K562 (cell line): Measurements from ENCODE around the gene RFX3. TPM values are rescaled to one million over a fixed set of nuclear protein-coding genes. Genes with fewer than 3 reads are reported as not detected.

Experiments
- ATAC-seq: fragments of 200-7000 bp; cut with Tn5 transposase; 3 replicates; pipeline ENCODE4 v1.9.1; 2020; ENCODE audit warnings: moderate library complexity
- BruUV-seq: library from RNA; stranded (reverse); fragments of 400-500 nt; replicated peaks from 2 replicates; lab custom pipeline; 2021; lab: Mats Ljungman, UMichigan
- CTCF ChIA-PET: fragments of 300-600 bp; formaldehyde crosslinking; extraction: SDS; loops from one replicate; lab custom pipeline; 2021; ENCODE audit warnings: low intra/inter-chr PET ratio; lab: Yijun Ruan, JAX
- POLR2A ChIA-PET: fragments of 300-600, 350-650 bp; sonication (Branson Sonifier 250); formaldehyde crosslinking; extraction: SDS; loops from one replicate; lab custom pipeline; 2021; ENCODE audit warnings: antibody characterized with exemption, inconsistent platforms; lab: Yijun Ruan, JAX
- DNase-seq, 4 experiments: peaks; one replicate each; pipeline versions ENCODE4 v3.0.0 to v3.0.0-alpha.2; 2011 to 2018; ENCODE audit warnings: low spot score in 3 of 4, mixed read lengths in 3 of 4; ENCODE audit errors: extremely low read depth in 1 of 4
- FAIRE-seq: peaks from 2 replicates; lab custom pipeline; 2011; peaks lifted over from hg19 to GRCh38; lab: Jason Lieb, UNC
- H2AFZ ChIP-seq: 2 replicates; pipeline ENCODE4 v1.6.0; 2011; ENCODE audit warnings: low read depth, low read length, control low read depth, inconsistent platforms
- H3K27ac ChIP-seq: fragments of 200-600 bp; 3 replicates; pipeline ENCODE4 v1.8.0; 2011; ENCODE audit warnings: low read depth, mild to moderate bottlenecking, control low read depth, inconsistent platforms, low read length, moderate library complexity, mixed read lengths; ENCODE audit errors: extremely low read depth
- H3K27me3 ChIP-seq, 2 experiments: fragments of 300-600 bp in 1 of 2; 2 replicates in 1 of 2; 3 replicates in 1 of 2; pipeline versions ENCODE4 v1.6.0 to v1.8.0; 2011; ENCODE audit warnings: inconsistent platforms in 2 of 2, low read length in 2 of 2, mild to moderate bottlenecking in 1 of 2, mixed read lengths in 1 of 2, moderate library complexity in 1 of 2; ENCODE audit not compliant: control insufficient read depth in 2 of 2, insufficient read depth in 2 of 2
- H3K36me3 ChIP-seq: fragments of 300-600 bp; 3 replicates; pipeline ENCODE4 v1.8.0; 2011; ENCODE audit warnings: mild to moderate bottlenecking, low read length, inconsistent platforms; ENCODE audit not compliant: control insufficient read depth, insufficient read depth
- H3K4me1 ChIP-seq, 2 experiments: fragments of 200-600 bp in 1 of 2; replicated peaks in 1 of 2; 2 replicates in 1 of 2; 3 replicates in 1 of 2; pipeline versions ENCODE4 v1.5.1 to v1.8.0; 2011; ENCODE audit warnings: inconsistent platforms in 2 of 2, low read length in 2 of 2, mild to moderate bottlenecking in 1 of 2, mixed read lengths in 1 of 2, moderate library complexity in 1 of 2; ENCODE audit not compliant: control insufficient read depth in 2 of 2, insufficient read depth in 2 of 2
- H3K4me2 ChIP-seq: 2 replicates; pipeline ENCODE4 v1.6.1; 2011; ENCODE audit warnings: low read length, control low read depth, inconsistent platforms, mixed read lengths; ENCODE audit not compliant: insufficient read depth
- H3K4me3 ChIP-seq: fragments of 200-600 bp; sonication (generic), shearing (Covaris generic); 2 replicates; pipeline ENCODE4 v1.5.1; 2016; ENCODE audit warnings: control low read depth, inconsistent platforms
- H3K79me2 ChIP-seq: fragments of 200-600 bp; 3 replicates; pipeline ENCODE4 v1.8.0; 2011; ENCODE audit warnings: low read length, inconsistent platforms; ENCODE audit not compliant: control insufficient read depth, insufficient read depth
- H3K9ac ChIP-seq, 2 experiments: 2 replicates each; pipeline versions ENCODE4 v1.6.0 to v1.6.1; 2011; ENCODE audit warnings: low read depth in 2 of 2, low read length in 2 of 2, control low read depth in 1 of 2, inconsistent platforms in 1 of 2, mild to moderate bottlenecking in 1 of 2, mixed read lengths in 1 of 2; ENCODE audit not compliant: insufficient read depth in 1 of 2
- H3K9me1 ChIP-seq: one replicate; pipeline ENCODE4 v1.6.0; 2011; ENCODE audit warnings: inconsistent platforms, mild to moderate bottlenecking, low read length, moderate library complexity; ENCODE audit not compliant: control insufficient read depth, insufficient read depth
- H3K9me3 ChIP-seq: replicated peaks from 2 replicates; pipeline ENCODE4 v1.5.1; 2011; ENCODE audit warnings: low read depth, low read length, inconsistent platforms; ENCODE audit not compliant: control insufficient read depth, insufficient read depth
- H4K20me1 ChIP-seq: replicated peaks from 2 replicates; pipeline ENCODE4 v1.6.1; 2011; ENCODE audit warnings: low read length, inconsistent platforms, mixed read lengths; ENCODE audit not compliant: control insufficient read depth, insufficient read depth
- ADNP ChIP-seq: fragments of 200-800 bp; sonication (Bioruptor generic); IDR thresholded peaks from 2 replicates; pipeline ENCODE4 v1.6.1; 2016; ENCODE audit warnings: missing genetic modification characterization, missing compliant biosample characterization
- BRF2 ChIP-seq: IDR thresholded peaks from 3 replicates; pipeline ENCODE4 v1.6.1; 2011; ENCODE audit warnings: borderline replicate concordance, mild to moderate bottlenecking; ENCODE audit not compliant: insufficient read length, insufficient read depth
- ETS1 ChIP-seq: conservative IDR thresholded peaks from 2 replicates; pipeline ENCODE4 v1.6.1; 2011; ENCODE audit warnings: low read depth, mild to moderate bottlenecking, low read length; ENCODE audit not compliant: control insufficient read depth
- HIVEP1 ChIP-seq: fragments of 250-450 bp; sonication (Bioruptor Pico); IDR thresholded peaks from 2 replicates; pipeline ENCODE4 v1.4.0; 2020; ENCODE audit warnings: mild to moderate bottlenecking
- MAFF ChIP-seq: IDR thresholded peaks from 2 replicates; pipeline ENCODE4 v1.6.1; 2012; ENCODE audit warnings: low read length, improper control_type of control experiment
- NR1H2 ChIP-seq: sonication (generic); formaldehyde crosslinking; IDR thresholded peaks from 2 replicates; pipeline ENCODE4 v1.4.0; 2020; ENCODE audit warnings: mild to moderate bottlenecking, missing genetic modification reagents
- RNF2 ChIP-seq: sonication (generic); IDR thresholded peaks from 2 replicates; pipeline ENCODE4 v1.6.1; 2016
- TAF15 ChIP-seq: fragments of 200-400 bp; formaldehyde crosslinking; IDR thresholded peaks from 2 replicates; pipeline ENCODE4 v1.6.1; 2017; ENCODE audit warnings: mild to moderate bottlenecking, low read depth, low read length, moderate library complexity
- TCF7L2 ChIP-seq: fragments of 150-350 bp; IDR thresholded peaks from 2 replicates; pipeline ENCODE4 v1.6.1; 2016; ENCODE audit warnings: low read depth, mild to moderate bottlenecking, low read length, moderate library complexity
- TFE3 ChIP-seq: fragments of 450-650 bp; formaldehyde crosslinking; IDR thresholded peaks from 2 replicates; pipeline ENCODE4 v1.4.0; 2020; ENCODE audit warnings: mild to moderate bottlenecking, mixed read lengths
- ZNF445 ChIP-seq: fragments of 250-450 bp; sonication (Bioruptor Pico); IDR thresholded peaks from 2 replicates; pipeline ENCODE4 v1.4.0; 2020; ENCODE audit warnings: low read depth, mild to moderate bottlenecking, moderate library complexity
- ZNF507 ChIP-seq: conservative IDR thresholded peaks from 2 replicates; pipeline ENCODE4 v1.6.1; 2017; ENCODE audit warnings: missing genetic modification characterization, missing compliant biosample characterization
- ZSCAN32 ChIP-seq: fragments of 450-650 bp; formaldehyde crosslinking; IDR thresholded peaks from 2 replicates; pipeline ENCODE4 v1.4.0; 2020; ENCODE audit warnings: mild to moderate bottlenecking, moderate library complexity
- WGBS: fragments of 100-300 bp; shearing (Covaris generic); methylation state at CpG from one replicate; pipeline ENCODE4 v1.1.6; 2016; ENCODE audit warnings: low coverage, mixed read lengths; ENCODE audit not compliant: insufficient coverage; ENCODE audit errors: missing lambda C conversion rate; 5-methylcytosine and 5-hydroxymethylcytosine counted together
- in situ Hi-C: fragments of 300-500 bp; cut with MboI; formaldehyde crosslinking; loops from 4 replicates; pipeline ENCODE4 v1.15.0; 2018; ENCODE audit warnings: inconsistent platforms, mixed read lengths
- intact Hi-C: fragments of 100-400 bp; cut with micrococcal nuclease; formaldehyde crosslinking; loops from 2 replicates; pipeline ENCODE4 v1.14.2; 2022
- polyA plus RNA-seq, 8 experiments: library from polyadenylated mRNA; depleted of rRNA in 4 of 8; stranded (reverse) in 5 of 8; unstranded in 3 of 8; fragments of >200 nt; fragmentation: Nextera tagmentation in 2 of 8; fragmentation: Illumina TruSeq in 1 of 8; extraction: Ambion mirVana in 2 of 8; extraction: Trizol in 1 of 8; gene quantifications; 2 replicates each; pipeline versions ENCODE4 v1.2.1 to v1.2.3, GENCODE V29; 2011 to 2014; ENCODE audit warnings: inconsistent platforms in 1 of 8, missing spikeins in 1 of 8
- total RNA-seq, 7 experiments: library from RNA; depleted of rRNA in 6 of 7; stranded (reverse); fragments of >200 nt in 6 of 7; fragmentation: Illumina TruSeq in 2 of 7; extraction: Trizol in 2 of 7; gene quantifications; 2 replicates each; pipeline versions ENCODE4 v1.2.1 to v1.2.3, GENCODE V29; 2011 to 2021; ENCODE audit warnings: low replicate concordance in 1 of 7
- TF ChIP-seq, protein P1 (sequence below): fragments of 450-650 bp; IDR thresholded peaks from 2 replicates; pipeline ENCODE4 v1.6.1; 2017; ENCODE audit warnings: mild to moderate bottlenecking, moderate library complexity
- TF ChIP-seq, protein P2 (sequence below): fragments of 250-450 bp; sonication (Bioruptor Pico); IDR thresholded peaks from 2 replicates; pipeline ENCODE4 v1.5.0; 2021; ENCODE audit warnings: mild to moderate bottlenecking, moderate library complexity

The RFX3 gene
- total and polyA plus RNA-seq, 9 of the 15 experiments (the other 6 are each of a cell fraction or from before 2014, with no cell fraction given), result 0.86 to 4.9 (median 2.0) TPM

DNA sequence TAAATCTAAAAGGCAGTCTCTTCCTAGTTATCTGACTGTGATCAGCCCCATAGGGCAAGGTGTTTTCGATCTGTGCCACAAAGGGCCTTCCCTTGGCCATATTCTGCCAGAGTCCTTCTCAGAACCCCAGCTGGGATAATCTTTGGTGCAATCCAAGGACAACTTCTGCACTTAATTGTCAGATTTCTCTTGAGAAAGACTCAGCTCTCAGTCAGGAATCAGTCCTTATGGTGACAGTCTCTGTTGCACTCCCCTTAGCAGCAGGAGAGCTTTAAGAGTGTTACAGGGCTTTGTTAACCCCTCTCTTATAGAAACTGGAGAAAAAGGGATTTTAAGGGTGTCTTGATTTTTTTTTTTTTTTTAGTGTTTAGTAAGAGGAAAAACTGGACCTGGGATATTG lies 15.4 kb upstream of the RFX3 start:
- Histone ChIP-seq H4K20me1 (no peaks in the 10 kb centered on the region), H3K9me3 (no peaks in the 10 kb centered on the region), H3K9me1 (no peaks in the 10 kb centered on the region), H3K27me3 (no peaks in the 10 kb centered on the region), H3K27ac (no peak overlapping the region), H3K4me3 (no peak overlapping the region), H3K4me2 (no peak overlapping the region), H3K79me2 (no peaks in the 10 kb centered on the region), H2AFZ (no peak overlapping the region), H3K4me1 (no peaks in the 10 kb centered on the region; a peak in 1 of 5 replicates), H3K9ac (no peak overlapping the region), H3K36me3 (no peaks in the 10 kb centered on the region)
- FAIRE-seq, result no peak
- ATAC-seq, result no peak
- in situ Hi-C loops (no loop called here), intact Hi-C loops (no loop called here)
- ChIA-PET POLR2A (interaction anchor here (1.1 kb wide), 1 partner anchor 15 kb away, joined by 3 read pairs; the partner anchor contains the start of gene RFX3), CTCF (no interaction called here)
- WGBS, result 38% methylated on average over 1 of the region's 1 CpG
- BruUV-seq, result no TSS peak
- no peak for DNase-seq
- TF ChIP-seq, protein P1, sequence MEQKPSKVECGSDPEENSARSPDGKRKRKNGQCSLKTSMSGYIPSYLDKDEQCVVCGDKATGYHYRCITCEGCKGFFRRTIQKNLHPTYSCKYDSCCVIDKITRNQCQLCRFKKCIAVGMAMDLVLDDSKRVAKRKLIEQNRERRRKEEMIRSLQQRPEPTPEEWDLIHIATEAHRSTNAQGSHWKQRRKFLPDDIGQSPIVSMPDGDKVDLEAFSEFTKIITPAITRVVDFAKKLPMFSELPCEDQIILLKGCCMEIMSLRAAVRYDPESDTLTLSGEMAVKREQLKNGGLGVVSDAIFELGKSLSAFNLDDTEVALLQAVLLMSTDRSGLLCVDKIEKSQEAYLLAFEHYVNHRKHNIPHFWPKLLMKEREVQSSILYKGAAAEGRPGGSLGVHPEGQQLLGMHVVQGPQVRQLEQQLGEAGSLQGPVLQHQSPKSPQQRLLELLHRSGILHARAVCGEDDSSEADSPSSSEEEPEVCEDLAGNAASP, result no peak
- TF ChIP-seq ADNP (no peak), MAFF (no peak), ZNF507 (tag) (no peak), TCF7L2 (no peak), TFE3 (no peak), ZNF445 (no peak), ETS1 (no peak), ZSCAN32 (CRISPR knock-in tag) (no peak), NR1H2 (CRISPR knock-in tag) (no peak), HIVEP1 (no peak), BRF2 (no peak), TAF15 (no peak), RNF2 (no peak)
- TF ChIP-seq, protein P2, sequence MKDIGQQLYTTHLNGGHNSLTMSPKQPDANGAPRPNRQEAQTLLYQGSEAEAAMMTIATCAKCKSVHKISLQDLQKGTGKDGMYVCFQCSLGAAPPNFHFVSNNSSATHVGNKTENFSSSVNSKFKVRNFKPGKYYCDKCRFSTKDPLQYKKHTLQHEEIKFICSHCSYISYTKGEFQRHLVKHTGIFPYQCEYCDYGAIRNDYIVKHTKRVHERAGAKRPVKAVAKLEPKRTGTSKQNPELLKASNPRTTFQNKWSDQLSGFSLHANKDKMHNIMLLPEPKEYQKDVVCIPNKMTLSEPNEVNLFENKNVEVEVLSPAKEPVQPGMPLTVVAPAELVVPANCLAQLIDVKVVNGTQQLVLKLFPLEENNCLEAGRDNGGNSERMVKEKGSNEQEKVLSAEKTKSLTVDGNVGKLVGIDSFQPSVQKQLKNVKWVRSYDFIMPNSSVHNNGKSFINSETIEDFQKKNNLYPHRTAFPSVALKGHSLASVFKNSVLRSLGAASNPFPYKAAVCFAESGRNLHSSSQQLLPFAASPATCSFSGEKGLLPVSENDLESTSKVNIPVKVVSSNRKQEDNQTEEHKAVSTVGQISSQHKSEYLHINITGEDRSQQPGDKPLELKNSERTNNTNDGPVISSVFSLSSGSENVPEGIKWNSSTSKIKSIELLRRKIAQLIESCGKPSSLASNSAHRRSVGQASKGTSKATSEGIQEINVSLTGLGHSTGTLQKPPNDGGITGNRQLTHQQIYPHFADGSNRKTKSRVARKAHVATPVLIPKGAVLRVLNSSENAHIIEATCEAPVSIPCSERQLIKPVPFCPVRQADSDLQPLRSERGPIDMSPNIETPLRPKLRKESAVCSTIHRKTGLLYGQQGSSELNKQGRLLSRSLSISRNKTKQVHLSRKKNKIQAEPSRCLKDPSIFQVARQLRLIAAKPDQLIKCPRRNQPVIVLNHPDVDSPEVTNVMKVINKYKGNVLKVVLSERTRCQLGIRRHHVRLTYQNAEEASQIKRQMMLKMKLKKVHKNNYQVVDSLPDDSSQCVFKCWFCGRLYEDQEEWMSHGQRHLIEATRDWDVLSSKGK (CRISPR knock-in tag), result no peak
